Testis (tissue), 3 donors: ENCODE results near the gene BLVRA. TPM values are rescaled to one million over a fixed set of nuclear protein-coding genes. Genes with fewer than 3 reads are reported as not detected.

Source experiments
- DNase-seq: peaks from one replicate; pipeline ENCODE4 v3.0.0-alpha.2; 2019
- H3K27ac ChIP-seq, 2 donors: fragments of 200-600 bp; sonication (generic); one replicate each; pipeline ENCODE4 v1.5.1; 2019
- H3K27me3 ChIP-seq: fragments of 200-600 bp; sonication (generic); one replicate; pipeline ENCODE4 v1.5.1; 2019
- H3K36me3 ChIP-seq: fragments of 200-600 bp; sonication (generic); one replicate; pipeline ENCODE4 v1.5.1; 2017; ENCODE audit warnings: low read depth; ENCODE audit errors: missing control alignments
- H3K4me1 ChIP-seq: fragments of 200-600 bp; sonication (generic); one replicate; pipeline ENCODE4 v1.5.1; 2019
- H3K4me3 ChIP-seq, 2 donors: fragments of 200-600 bp; sonication (generic); one replicate each; pipeline ENCODE4 v1.5.1; 2017 to 2019
- H3K9me3 ChIP-seq: fragments of 200-600 bp; sonication (generic); one replicate; pipeline ENCODE4 v1.5.1; 2017
- POLR2A ChIP-seq: fragments of 450-650 bp; IDR thresholded peaks from one replicate; pipeline ENCODE4 v1.6.1; 2017; ENCODE audit warnings: antibody characterized with exemption, mild to moderate bottlenecking, moderate library complexity
- WGBS, 2 donors: methylation state at CpG; one replicate each; pipeline ENCODE4 v1.1.5; 2018; 5-methylcytosine and 5-hydroxymethylcytosine counted together
- intact Hi-C: fragments of 100-400 bp; cut with DNase I; formaldehyde crosslinking; loops from one replicate; pipeline ENCODE4 v1.15.1; 2023; ENCODE audit warnings: low total_unique reads
- polyA plus RNA-seq: library from polyadenylated mRNA; stranded (reverse); fragments of 350-450 nt; fragmentation: Illumina TruSeq; extraction: RNeasy Lipid Tissue Mini Kit (QIAGEN cat#74804); gene quantifications from one replicate; pipeline ENCODE4 v1.2.3, GENCODE V29; 2014; ENCODE audit warnings: low read depth, low replicate concordance; ENCODE audit not compliant: insufficient read depth
- total RNA-seq, 2 donors: library from RNA; depleted of rRNA; stranded (reverse); fragments of >200 nt; gene quantifications; one replicate each; pipeline ENCODE4 v1.2.3, GENCODE V29; 2016
- TF ChIP-seq, protein P1 (sequence below), 3 experiments: fragments of 450-650 bp in 2 of 3; fragments of 200-600 bp in 1 of 3; sonication (generic) in 1 of 3; IDR thresholded peaks; one replicate each; pipeline ENCODE4 v1.5.1; 2016 to 2019; ENCODE audit warnings: antibody characterized with exemption in 3 of 3, mild to moderate bottlenecking in 2 of 3, moderate library complexity in 1 of 3

The BLVRA gene
- total and polyA plus RNA-seq, 3 donors from 2014 or later = 16.8 to 33.7 (median 20.2) TPM

DNA sequence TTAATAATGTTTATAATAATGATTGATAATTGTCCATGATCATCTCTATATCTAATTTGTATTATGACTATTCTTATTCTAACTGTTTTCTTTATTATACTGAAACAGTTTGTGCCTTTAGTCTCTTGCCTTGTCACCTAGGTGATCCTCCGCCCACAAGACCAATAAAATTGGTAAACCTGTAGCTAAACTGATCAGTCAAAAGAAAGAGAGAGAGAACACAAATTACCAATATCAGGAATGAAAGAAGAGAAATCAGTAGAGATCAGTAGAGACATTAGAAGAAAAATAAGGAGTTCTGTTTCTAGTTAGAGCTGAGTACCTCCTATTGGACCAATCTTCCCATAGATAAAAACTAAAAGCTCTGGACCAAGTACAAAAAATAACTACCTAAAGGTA lies 23.1 kb upstream of the BLVRA start:
- 96 to 98% methylated on average over 1 of the region's 1 CpG for WGBS, 2 donors
- H3K9me3 ChIP-seq = no peaks in the 10 kb centered on the region
- intact Hi-C loops = no loop called here

GRCh38 chr7:43735802-43736603 lies 22.5 kb upstream of the BLVRA start:
- H3K36me3 ChIP-seq = no peaks in the 10 kb centered on the region
- 63 to 65% methylated on average over 2 of the region's 2 CpGs for WGBS, 2 donors
- H3K9me3 ChIP-seq = no peaks in the 10 kb centered on the region
- no peak overlapping the region for H3K4me3 ChIP-seq
- no peaks in the 10 kb centered on the region for H3K4me1 ChIP-seq
- no peak overlapping the region for H3K27ac ChIP-seq
- no peak for DNase-seq
- H3K27me3 ChIP-seq = no peaks in the 10 kb centered on the region
- intact Hi-C loops = no loop called here
- TF ChIP-seq, protein P1, sequence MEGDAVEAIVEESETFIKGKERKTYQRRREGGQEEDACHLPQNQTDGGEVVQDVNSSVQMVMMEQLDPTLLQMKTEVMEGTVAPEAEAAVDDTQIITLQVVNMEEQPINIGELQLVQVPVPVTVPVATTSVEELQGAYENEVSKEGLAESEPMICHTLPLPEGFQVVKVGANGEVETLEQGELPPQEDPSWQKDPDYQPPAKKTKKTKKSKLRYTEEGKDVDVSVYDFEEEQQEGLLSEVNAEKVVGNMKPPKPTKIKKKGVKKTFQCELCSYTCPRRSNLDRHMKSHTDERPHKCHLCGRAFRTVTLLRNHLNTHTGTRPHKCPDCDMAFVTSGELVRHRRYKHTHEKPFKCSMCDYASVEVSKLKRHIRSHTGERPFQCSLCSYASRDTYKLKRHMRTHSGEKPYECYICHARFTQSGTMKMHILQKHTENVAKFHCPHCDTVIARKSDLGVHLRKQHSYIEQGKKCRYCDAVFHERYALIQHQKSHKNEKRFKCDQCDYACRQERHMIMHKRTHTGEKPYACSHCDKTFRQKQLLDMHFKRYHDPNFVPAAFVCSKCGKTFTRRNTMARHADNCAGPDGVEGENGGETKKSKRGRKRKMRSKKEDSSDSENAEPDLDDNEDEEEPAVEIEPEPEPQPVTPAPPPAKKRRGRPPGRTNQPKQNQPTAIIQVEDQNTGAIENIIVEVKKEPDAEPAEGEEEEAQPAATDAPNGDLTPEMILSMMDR (IDR thresholded peaks at IDR 0.05) = no peak
- TF ChIP-seq POLR2A = no peak

More for the DNA sequence above, 23.1 kb upstream of the BLVRA start:
- Histone ChIP-seq H3K27ac (no peak overlapping the region), H3K27me3 (no peaks in the 10 kb centered on the region), H3K4me3 (no peak overlapping the region), H3K4me1 (no peaks in the 10 kb centered on the region), H3K36me3 (no peaks in the 10 kb centered on the region)
- DNase-seq = no peak
- no peak for TF ChIP-seq POLR2A
- TF ChIP-seq, protein P1 (IDR thresholded peaks at IDR 0.05) = no peak

DNA sequence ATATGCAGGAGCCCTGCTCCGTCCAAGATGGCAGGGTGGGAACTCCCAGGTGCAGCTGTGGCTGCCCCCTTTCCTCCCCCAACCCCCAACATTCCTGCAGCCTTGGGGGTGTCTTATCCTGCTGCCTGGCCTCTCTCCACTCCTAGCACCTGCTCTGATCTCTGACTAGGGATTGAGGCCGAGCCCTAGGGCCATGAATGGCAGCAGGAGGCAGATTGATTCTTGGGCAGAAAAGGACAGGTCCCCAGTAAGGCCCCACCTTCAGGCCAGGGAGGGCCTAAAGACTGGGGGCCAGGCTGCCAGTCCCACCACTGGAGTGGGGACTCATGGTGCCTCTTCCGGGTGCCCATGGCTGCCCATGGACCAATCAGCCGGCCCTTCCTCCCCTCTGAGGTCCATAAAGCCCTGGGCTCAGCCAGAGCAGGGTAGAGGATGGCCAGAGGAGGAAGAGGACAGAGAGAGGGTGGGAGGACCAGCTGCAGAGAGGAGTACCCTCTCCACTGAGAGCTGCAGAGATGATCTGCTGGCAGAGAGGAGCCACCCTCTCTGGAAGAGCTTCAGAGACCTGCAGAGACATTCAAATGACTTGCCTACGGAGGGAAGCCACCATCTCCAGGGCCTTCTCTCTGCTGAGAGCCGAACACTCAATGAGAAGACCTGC lies 20.9 kb upstream of the BLVRA start:
- intact Hi-C loops = no loop called here
- Histone ChIP-seq H3K27me3 (no peaks in the 10 kb centered on the region), H3K4me3 (no peak overlapping the region), H3K9me3 (no peaks in the 10 kb centered on the region), H3K36me3 (no peaks in the 10 kb centered on the region), H3K4me1 (no peaks in the 10 kb centered on the region), H3K27ac (no peak overlapping the region)
- TF ChIP-seq, protein P1 (IDR thresholded peaks at IDR 0.05) = no peak
- TF ChIP-seq POLR2A = no peak
- WGBS, 2 donors = 86 to 88% methylated on average over 2 to 6 of the region's 6 CpGs
- no peak for DNase-seq

DNA sequence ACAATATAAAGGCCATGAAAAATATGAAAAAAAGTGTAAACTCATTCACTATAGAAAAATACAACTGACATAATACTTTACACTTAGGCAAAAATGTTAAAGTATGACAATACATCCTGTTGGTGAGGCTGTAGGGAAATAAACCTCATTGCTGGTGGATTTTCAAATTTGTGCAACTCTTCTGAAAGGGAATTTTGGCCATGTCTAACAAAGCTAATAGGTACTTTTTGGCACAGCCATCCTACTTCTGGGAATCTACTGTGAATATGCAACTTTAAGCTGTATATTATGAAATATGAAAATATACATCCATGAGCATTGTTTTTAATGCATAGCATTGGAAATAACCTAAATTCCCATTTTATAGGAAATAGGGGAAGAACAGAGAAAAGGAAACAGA lies 15.8 kb upstream of the BLVRA start:
- no peak for TF ChIP-seq POLR2A
- TF ChIP-seq, protein P1 (IDR thresholded peaks at IDR 0.05) = no peak
- H3K9me3 ChIP-seq = no peaks in the 10 kb centered on the region
- H3K27ac ChIP-seq = no peak overlapping the region
- no peak for DNase-seq
- intact Hi-C loops = no loop called here
- no peaks in the 10 kb centered on the region for H3K27me3 ChIP-seq
- H3K36me3 ChIP-seq = no peaks in the 10 kb centered on the region
- H3K4me3 ChIP-seq = no peak overlapping the region
- no peaks in the 10 kb centered on the region for H3K4me1 ChIP-seq
